Adrenal gland (tissue), 5 donors: ENCODE data around the gene DCAF17.

Source experiments
- POLR2A ChIP-seq, 2 donors: fragments of 450-650 bp; IDR thresholded peaks; one replicate each; pipeline ENCODE4 v1.6.1; 2017; ENCODE audit warnings: antibody characterized with exemption in 2 of 2, mild to moderate bottlenecking in 2 of 2, moderate library complexity in 1 of 2
- TF ChIP-seq, protein P1 (sequence below), 6 experiments: fragments of 450-650 bp in 4 of 6; fragments of 200-600 bp in 2 of 6; sonication (generic) in 1 of 6; IDR thresholded peaks; 1 replicate in 5 of 6; 2 replicates in 1 of 6; pipeline versions ENCODE4 v1.5.1 to v1.8.0; 2016 to 2021; ENCODE audit warnings: antibody characterized with exemption in 6 of 6, mild to moderate bottlenecking in 2 of 6, moderate library complexity in 1 of 6
- donor health status: DM: no; HTN: no; CAD: no.

- TF ChIP-seq, protein P1, sequence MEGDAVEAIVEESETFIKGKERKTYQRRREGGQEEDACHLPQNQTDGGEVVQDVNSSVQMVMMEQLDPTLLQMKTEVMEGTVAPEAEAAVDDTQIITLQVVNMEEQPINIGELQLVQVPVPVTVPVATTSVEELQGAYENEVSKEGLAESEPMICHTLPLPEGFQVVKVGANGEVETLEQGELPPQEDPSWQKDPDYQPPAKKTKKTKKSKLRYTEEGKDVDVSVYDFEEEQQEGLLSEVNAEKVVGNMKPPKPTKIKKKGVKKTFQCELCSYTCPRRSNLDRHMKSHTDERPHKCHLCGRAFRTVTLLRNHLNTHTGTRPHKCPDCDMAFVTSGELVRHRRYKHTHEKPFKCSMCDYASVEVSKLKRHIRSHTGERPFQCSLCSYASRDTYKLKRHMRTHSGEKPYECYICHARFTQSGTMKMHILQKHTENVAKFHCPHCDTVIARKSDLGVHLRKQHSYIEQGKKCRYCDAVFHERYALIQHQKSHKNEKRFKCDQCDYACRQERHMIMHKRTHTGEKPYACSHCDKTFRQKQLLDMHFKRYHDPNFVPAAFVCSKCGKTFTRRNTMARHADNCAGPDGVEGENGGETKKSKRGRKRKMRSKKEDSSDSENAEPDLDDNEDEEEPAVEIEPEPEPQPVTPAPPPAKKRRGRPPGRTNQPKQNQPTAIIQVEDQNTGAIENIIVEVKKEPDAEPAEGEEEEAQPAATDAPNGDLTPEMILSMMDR (IDR thresholded peaks at IDR 0.05): no peak
- TF ChIP-seq POLR2A (IDR thresholded peaks at IDR 0.05): no peak
Measured at GRCh38 chr2:171407030-171407675, 26.9 kb upstream of the DCAF17 start.
